ENCODE data around the gene ARSB. TPM values are rescaled to one million over a fixed set of nuclear protein-coding genes. Genes with fewer than 3 reads are reported as not detected.

The ARSB gene
- total and polyA plus RNA-seq, 9 of the 15 experiments (the other 6 are each of a cell fraction or from before 2014, with no cell fraction given) = 0.52 to 4.6 (median 2.4) TPM

GRCh38 chr5:78750281-78750680 is 234.8 kb downstream of the ARSB start:
- WGBS (ENCODE audit: insufficient coverage, low coverage, missing lambda C conversion rate) = 7% methylated on average over 2 of the region's 2 CpGs

GRCh38 chr5:78747705-78748359 is 237.3 kb downstream of the ARSB start:
- no peaks in the 10 kb centered on the region for H3K36me3 ChIP-seq (ENCODE audit: control insufficient read depth, insufficient read depth, low read length)
- ChIA-PET POLR2A (interaction anchor here (0.5 to 1.3 kb wide), 7 partner anchors 9 to 1561 kb away, joined by 3 to 4 read pairs (median 3); no protein-coding TSS in a partner anchor), CTCF (ENCODE audit: low intra/inter-chr PET ratio) (interaction anchor here (0.7 kb wide), 1 partner anchor 121 kb away, joined by 3 read pairs; no protein-coding TSS in a partner anchor)
- H3K27ac ChIP-seq (ENCODE audit: extremely low read depth, low read depth, low read length) = no peak overlapping the region
- intact Hi-C loops (cut with micrococcal nuclease) = no loop called here
- ATAC-seq (no peak), FAIRE-seq (no peak), DNase-seq (ENCODE audit: extremely low read depth in 1 of 4, low spot score in 3 of 4) (no peak)
- no peak overlapping the region for H3K9ac ChIP-seq (ENCODE audit: insufficient read depth in 1 of 2, low read depth in 2 of 2, low read length in 2 of 2)
- H3K4me1 ChIP-seq (replicated peaks in 1 of 2; ENCODE audit: control insufficient read depth in 2 of 2, insufficient read depth in 2 of 2, low read length in 2 of 2) = no peaks in the 10 kb centered on the region
- no peaks in the 10 kb centered on the region; the same call in 1 of the 2 replicates for H3K9me3 ChIP-seq (replicated peaks; ENCODE audit: control insufficient read depth, insufficient read depth, low read depth, low read length)
- 7% methylated on average over 7 of the region's 7 CpGs for WGBS (ENCODE audit: insufficient coverage, low coverage, missing lambda C conversion rate)
- H3K27me3 ChIP-seq (ENCODE audit: control insufficient read depth in 2 of 2, insufficient read depth in 2 of 2, low read length in 2 of 2) = peaks cover 37 to 44% of the 10 kb centered on the region in 2 experiments
- no peaks in the 10 kb centered on the region for H3K79me2 ChIP-seq (ENCODE audit: control insufficient read depth, insufficient read depth, low read length)
- H4K20me1 ChIP-seq (replicated peaks; ENCODE audit: control insufficient read depth, insufficient read depth, low read length) = no peaks in the 10 kb centered on the region
- BruUV-seq (replicated peaks) = no TSS peak
- H3K9me1 ChIP-seq (ENCODE audit: control insufficient read depth, insufficient read depth, low read length) = no peaks in the 10 kb centered on the region
- TF ChIP-seq USF1 (CRISPR knock-in tag; IDR thresholded peaks at IDR 0.05) (peak; percentile 59; the same call in 1 of the 2 replicates), USF2 (CRISPR knock-in tag; IDR thresholded peaks at IDR 0.05) (peak; percentile 50), PKNOX1 (IDR thresholded peaks at IDR 0.05) (peak; percentile 58), ZNF311 (CRISPR knock-in tag; IDR thresholded peaks at IDR 0.05) (no peak)
- no peak overlapping the region for H3K4me2 ChIP-seq (ENCODE audit: insufficient read depth, low read length)
- in situ Hi-C loops (cut with MboI) = no loop called here
- H3K4me3 ChIP-seq = no peak overlapping the region
- no peak overlapping the region for H2AFZ ChIP-seq (ENCODE audit: low read depth, low read length)

More at GRCh38 chr5:78750281-78750680, 234.8 kb downstream of the ARSB start:
- TF ChIP-seq PML (IDR thresholded peaks at IDR 0.05; ENCODE audit: low read length) (no peak), FOXA3 (CRISPR knock-in tag; conservative IDR thresholded peaks at IDR 0.05 in 1 of 2, IDR thresholded peaks at IDR 0.05 in 1 of 2) (no peak)
- no peak for FAIRE-seq
- no peak overlapping the region for H3K4me3 ChIP-seq
- no peak for ATAC-seq
- ChIA-PET CTCF (ENCODE audit: low intra/inter-chr PET ratio) (no interaction called here), POLR2A (interaction anchor here (1.2 kb wide), 1 partner anchor 19 kb away, joined by 4 read pairs; no protein-coding TSS in a partner anchor)
- no peaks in the 10 kb centered on the region for H3K9me1 ChIP-seq (ENCODE audit: control insufficient read depth, insufficient read depth, low read length)
- no peaks in the 10 kb centered on the region for H3K9me3 ChIP-seq (replicated peaks; ENCODE audit: control insufficient read depth, insufficient read depth, low read depth, low read length)
- H3K27ac ChIP-seq (ENCODE audit: extremely low read depth, low read depth, low read length) = no peak overlapping the region
- no peaks in the 10 kb centered on the region for H3K79me2 ChIP-seq (ENCODE audit: control insufficient read depth, insufficient read depth, low read length)
- no peaks in the 10 kb centered on the region for H3K4me1 ChIP-seq (replicated peaks in 1 of 2; ENCODE audit: control insufficient read depth in 2 of 2, insufficient read depth in 2 of 2, low read length in 2 of 2)
- no peak overlapping the region for H3K9ac ChIP-seq (ENCODE audit: insufficient read depth in 1 of 2, low read depth in 2 of 2, low read length in 2 of 2)
- H3K27me3 ChIP-seq (ENCODE audit: control insufficient read depth in 2 of 2, insufficient read depth in 2 of 2, low read length in 2 of 2) = peaks cover 34 to 39% of the 10 kb centered on the region in 2 experiments
- in situ Hi-C loops (cut with MboI) (no loop called here), intact Hi-C loops (cut with micrococcal nuclease) (no loop called here)
- no peaks in the 10 kb centered on the region for H4K20me1 ChIP-seq (replicated peaks; ENCODE audit: control insufficient read depth, insufficient read depth, low read length)
- no peaks in the 10 kb centered on the region for H3K36me3 ChIP-seq (ENCODE audit: control insufficient read depth, insufficient read depth, low read length)
- no peak overlapping the region for H3K4me2 ChIP-seq (ENCODE audit: insufficient read depth, low read length)
- no peak overlapping the region for H2AFZ ChIP-seq (ENCODE audit: low read depth, low read length)
- no TSS peak for BruUV-seq (replicated peaks)
- no peak for DNase-seq (ENCODE audit: extremely low read depth in 1 of 4, low spot score in 3 of 4)

Measured in K562 (cell line).